Activated CD4-positive, alpha-beta T cell treated with anti-CD3 and anti-CD28 coated beads, Interleukin-10, Interleukin-2, amounts not matched to agents 100 ng/mL and 50 ng/mL, durations not matched to agents 16 hours and 8 hours (primary cell): ENCODE measurements around the gene NCK2.

ENCODE experiments used
- DNase-seq: peaks from one replicate; pipeline ENCODE4 v3.0.0-alpha.2; 2020

Gene NCK2

GRCh38 chr2:105854972-105855371, 110.3 kb downstream of the NCK2 start:
- DNase-seq = no peak

DNA sequence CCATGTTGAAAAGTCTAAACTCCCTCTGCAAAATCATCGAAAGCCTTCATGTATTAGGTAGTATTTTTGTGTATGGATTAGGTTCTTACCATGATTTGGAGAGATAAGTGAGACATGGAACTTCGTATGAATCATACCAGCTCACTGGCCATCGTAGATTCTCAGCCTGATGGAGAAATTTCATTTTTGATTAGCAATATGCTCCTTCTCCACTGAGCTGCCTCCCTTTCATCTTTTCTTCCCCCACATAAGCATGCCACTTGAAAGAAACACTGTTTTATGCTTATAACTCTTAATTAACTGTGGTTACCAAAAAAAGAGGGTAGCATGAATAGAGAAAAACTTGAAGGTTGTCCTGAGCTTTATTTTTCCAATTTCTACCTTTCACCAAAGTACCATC, 111.9 kb downstream of the NCK2 start:
- no peak for DNase-seq

GRCh38 chr2:105857076-105857740, 112.5 kb downstream of the NCK2 start:
- DNase-seq = peak; percentile 72

DNA sequence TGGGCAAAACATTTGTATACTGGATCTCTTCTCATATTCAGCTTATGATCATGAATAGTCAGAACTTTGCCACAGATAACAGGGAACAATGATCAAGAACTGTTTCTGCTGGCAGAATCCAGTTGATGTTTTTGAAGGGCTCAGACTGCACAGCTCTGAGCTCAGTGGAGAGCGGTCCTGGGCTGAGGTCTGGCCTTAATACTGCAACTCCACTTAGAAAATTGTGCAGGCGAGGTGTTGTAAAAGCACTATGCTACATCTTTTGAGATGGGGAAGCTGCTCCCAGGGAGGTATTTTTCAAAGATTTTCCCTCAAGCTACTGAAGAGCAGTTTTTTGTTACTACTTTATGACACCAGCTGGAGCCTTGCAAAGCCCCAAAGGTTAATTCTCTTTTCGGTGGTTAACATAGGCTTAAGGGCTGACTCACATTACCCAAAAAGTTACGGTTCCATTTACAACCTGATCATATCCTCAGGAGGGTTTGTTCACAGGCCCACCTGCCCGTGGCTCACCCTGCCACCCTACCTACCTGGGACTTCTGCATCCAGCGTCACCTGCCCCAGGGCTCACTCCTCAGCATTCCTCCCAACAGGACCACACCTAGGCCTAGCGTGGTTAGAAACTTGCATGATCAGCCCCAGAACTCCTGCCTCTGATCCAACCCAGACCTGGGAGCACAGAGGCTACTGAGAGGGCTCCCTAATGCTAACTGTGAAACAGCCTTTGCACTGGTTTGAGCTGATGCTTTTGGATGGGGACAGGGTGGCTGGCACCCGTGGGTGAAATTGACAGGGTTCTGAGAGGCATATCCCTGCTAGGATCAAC, 114.4 kb downstream of the NCK2 start:
- peak; percentile 61 for DNase-seq

DNA sequence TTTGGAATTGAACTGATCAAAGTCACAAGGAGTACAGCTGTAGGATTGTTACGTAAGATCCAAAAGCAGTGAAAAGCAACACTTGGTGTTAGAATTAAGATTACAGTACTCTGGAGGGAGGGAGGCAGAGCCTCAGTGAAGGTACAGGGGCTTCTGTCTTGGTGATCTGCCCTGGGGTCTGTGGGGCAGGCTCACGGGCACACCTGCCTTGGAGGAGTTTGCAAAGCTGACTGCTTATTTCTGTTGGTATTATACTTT, 114.9 kb downstream of the NCK2 start:
- DNase-seq = no peak

DNA sequence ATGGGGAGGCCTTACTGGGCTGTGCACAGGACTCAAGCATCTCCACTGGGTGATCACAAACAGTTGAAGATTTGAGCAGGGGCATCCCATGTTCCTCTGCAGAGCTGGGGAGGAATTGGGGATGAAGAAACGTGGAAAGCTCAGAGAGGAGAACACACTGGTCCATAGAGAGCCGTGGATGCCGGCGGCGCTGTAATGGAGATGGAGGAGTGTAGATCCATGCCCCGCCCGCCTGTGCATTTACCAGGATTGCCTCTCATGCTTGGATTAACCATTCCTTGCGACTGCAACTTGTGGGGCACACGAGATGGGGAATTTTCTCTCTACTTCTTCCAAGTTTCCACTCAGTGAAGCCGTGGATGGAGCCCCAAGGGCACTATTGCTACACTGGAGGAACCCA, 115.9 kb downstream of the NCK2 start:
- DNase-seq = no peak

- no peak for DNase-seq
These were observed 116.5 kb downstream of the NCK2 start for GRCh38 chr2:105861200-105861599.

GRCh38 chr2:105862843-105863242, 118.1 kb downstream of the NCK2 start:
- DNase-seq = no peak

DNA sequence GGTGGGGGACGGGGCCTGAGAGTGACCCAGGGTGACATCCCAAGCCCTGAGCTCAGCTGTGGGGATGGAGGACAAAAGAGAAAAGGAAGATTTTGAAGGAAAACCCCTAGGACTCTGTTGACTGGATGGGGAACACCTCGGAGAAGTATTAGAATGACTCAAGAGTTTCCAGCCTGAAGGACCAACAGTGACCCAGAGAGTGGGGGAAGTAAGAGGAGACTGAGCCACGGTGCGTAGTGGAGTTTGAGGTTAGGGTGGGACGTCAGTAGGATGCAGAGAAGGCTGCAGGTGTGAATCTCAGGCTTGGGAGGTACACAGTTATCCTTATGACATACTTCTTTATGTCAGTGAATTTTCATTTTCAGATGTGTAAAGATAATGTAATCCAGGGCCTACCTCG, 119.5 kb downstream of the NCK2 start:
- no peak for DNase-seq

GRCh38 chr2:105865222-105865913, 120.7 kb downstream of the NCK2 start:
- DNase-seq = peak; percentile 52

- no peak for DNase-seq
These were observed 121.8 kb downstream of the NCK2 start for GRCh38 chr2:105866216-105867185.

DNA sequence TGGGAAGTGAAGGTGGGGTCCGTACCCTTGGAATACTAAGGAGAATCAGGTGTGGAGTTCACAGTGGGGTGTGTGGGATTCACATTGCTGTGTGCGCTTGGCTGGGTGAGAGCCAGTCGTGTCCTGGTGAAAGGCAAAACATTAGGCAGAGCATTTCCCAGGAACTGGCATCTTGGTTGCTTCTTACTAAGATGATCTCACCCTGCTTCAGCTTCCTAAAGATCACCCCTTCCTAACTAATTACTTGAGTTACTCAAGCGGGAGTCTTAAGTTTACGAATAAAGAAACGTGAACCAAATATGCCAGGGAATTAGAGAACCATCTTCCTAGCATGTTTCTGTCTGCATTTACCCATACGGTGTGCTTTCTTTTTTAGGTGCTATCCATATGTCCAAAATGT, 122.9 kb downstream of the NCK2 start:
- no peak for DNase-seq

DNA sequence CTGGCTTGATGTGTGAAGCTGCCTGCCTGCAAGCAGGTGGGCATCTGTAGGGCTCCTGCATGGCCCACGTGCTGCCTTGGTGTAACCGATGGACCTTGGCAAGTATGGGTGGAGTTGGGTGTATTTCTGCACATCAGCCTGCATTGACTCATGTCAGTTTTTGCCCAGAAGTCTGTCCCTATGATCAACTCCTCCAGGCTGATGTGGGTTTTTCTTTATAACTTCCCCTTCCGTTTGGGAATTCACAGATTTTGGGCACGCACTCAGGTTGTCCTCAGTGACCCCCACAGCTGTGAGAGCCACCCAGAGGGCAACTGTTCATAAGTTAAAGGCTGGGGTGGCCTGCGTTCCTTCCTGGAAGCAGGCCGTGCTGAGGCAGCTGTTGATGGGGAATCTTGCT, 123.3 kb downstream of the NCK2 start:
- DNase-seq = no peak

- DNase-seq = no peak
These were observed 124.6 kb downstream of the NCK2 start for GRCh38 chr2:105869341-105869740.

GRCh38 chr2:105870062-105870461, 125.3 kb downstream of the NCK2 start:
- no peak for DNase-seq

DNA sequence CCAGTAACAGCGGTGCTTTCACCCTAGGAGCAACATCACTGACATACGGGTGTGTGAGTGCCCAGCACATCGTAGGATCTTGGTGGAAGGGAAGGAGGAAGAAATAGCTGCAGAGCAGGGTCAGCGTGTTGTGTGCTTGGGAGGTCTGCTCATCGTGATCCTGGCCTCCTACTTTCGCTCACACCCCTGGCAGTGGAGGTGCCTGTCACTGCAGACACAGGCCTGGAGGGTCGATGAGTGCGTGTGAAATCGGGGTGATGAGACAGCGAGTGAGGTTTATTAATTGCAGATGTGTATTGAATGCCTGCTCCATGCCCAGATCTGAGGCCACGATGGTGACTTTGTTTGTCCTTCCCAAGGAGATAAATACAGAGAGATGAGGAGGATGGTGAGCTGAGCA, 126.1 kb downstream of the NCK2 start:
- no peak for DNase-seq

DNA sequence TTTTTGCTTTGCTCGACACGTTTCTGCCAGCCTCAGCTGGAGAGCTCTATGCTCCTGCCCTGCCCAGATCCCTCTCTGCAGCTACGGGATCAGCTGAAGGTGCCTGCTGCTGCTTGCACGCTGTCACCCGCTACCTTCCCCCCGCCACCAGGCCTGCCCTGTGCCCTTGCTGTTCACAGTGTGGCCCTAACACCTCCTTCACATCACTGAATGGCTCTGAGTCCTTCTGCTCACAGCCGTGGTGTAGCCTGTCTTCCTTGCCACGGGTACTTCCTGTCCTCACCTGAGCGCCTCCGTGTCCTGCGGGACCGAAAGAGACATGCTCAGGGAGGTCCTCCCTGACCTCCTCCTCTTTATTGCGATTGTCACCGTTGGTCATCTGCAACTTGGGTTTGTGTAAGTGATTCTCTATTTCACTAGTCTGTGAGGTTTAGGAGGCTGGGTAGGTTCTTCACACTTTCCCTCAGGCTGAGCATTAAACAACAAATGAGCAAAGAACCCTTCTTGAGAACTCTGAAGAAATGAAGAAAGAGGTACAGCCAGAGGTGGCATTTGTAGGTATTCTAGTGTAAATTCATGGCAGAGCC, 127.5 kb downstream of the NCK2 start:
- DNase-seq = peak; percentile 32

- no peak for DNase-seq
These were observed 128.1 kb downstream of the NCK2 start for GRCh38 chr2:105872830-105873229.

- peak; percentile 32 for DNase-seq
These were observed 128.6 kb downstream of the NCK2 start for GRCh38 chr2:105873281-105873680.

GRCh38 chr2:105873721-105874120, 129.0 kb downstream of the NCK2 start:
- DNase-seq = peak; percentile 81

DNA sequence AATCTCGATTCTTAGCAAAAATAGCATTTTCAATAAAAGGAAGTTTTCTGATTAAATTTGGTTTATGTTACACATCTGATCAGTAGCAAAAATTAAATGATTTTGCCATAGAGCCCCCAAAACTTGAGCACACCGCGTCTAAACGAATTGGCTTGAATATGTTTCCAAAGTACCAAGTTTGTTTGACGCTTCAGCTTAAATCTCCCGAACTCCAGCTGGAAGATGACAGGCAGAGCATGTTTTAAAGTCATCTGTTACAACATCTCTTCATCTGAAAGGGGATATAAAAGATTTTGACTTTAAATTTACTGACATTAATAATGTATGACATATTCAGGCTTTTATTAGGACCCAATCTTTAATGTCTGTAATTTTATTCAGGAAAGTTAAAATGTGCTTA, 129.8 kb downstream of the NCK2 start:
- no peak for DNase-seq

DNA sequence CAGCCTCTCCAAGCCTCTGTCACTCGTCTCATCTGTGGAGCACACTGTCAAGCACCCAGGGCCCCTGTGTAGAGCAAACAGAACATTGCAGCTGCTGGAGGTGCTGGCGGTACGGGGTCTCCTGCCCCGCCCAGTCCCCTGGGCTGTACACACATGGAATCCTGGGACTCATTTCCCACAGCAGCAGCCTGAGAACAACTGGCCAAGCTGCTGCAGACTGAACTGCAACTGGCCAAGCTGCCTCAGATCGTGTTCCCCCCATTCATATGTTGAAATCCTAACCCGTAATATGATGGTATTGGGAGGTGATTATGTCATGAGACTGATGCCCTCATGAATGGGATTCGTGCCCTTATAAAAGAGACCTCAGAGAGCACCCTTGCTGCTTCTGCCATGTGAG, 130.5 kb downstream of the NCK2 start:
- no peak for DNase-seq

- DNase-seq = no peak
These were observed 131.5 kb downstream of the NCK2 start for GRCh38 chr2:105876191-105876590.
